KOPT-K1 (cell line): ENCODE results near the gene PRKRIP1.
"Not testable (repeated sequence)": the region's sequence is repeated elsewhere in the genome, so short reads cannot be mapped to it uniquely, and the experiment has no call there.

Source experiments
- H3K27ac ChIP-seq: fragments of 200-600 bp; sonication (generic); 2 replicates; pipeline ENCODE4 v1.5.1; 2016; ENCODE audit warnings: antibody characterized with exemption, mild to moderate bottlenecking, low read depth, low read length; ENCODE audit not compliant: poor library complexity, severe bottlenecking
- H3K36me3 ChIP-seq: fragments of 200-600 bp; sonication (generic); 2 replicates; pipeline ENCODE4 v1.5.1; 2017; ENCODE audit warnings: antibody characterized with exemption, mild to moderate bottlenecking, low read length, moderate library complexity; ENCODE audit not compliant: insufficient read depth
- H3K9me3 ChIP-seq: fragments of 200-600 bp; sonication (generic); 2 replicates; pipeline ENCODE4 v1.5.1; 2017; ENCODE audit warnings: antibody characterized with exemption, low read length, mild to moderate bottlenecking; ENCODE audit not compliant: insufficient read depth, poor library complexity, severe bottlenecking

The PRKRIP1 gene

DNA sequence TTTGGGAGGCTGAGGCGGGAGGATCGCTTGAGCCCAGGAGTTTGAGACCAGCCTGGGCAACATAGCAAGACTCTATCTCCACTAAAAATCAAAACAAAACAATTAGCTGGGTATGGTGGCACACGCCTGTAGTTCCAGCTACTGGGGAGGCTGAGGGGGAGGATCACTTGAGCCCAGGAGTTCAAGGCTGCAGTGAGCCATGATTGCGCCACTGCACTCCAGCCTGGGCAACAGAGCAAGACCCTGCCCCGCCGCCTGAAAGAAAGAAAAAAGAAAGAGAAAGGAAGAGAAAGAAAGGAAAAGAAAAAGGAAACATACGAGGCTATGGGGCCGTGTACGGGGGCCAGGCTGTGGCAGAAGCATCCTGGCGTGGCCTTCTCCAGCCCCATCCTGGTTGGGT lies 58.8 kb downstream of the PRKRIP1 start:
- H3K36me3 ChIP-seq: peaks cover 40% of the 10 kb centered on the region
- not testable (repeated sequence) for H3K27ac ChIP-seq, H3K9me3 ChIP-seq

DNA sequence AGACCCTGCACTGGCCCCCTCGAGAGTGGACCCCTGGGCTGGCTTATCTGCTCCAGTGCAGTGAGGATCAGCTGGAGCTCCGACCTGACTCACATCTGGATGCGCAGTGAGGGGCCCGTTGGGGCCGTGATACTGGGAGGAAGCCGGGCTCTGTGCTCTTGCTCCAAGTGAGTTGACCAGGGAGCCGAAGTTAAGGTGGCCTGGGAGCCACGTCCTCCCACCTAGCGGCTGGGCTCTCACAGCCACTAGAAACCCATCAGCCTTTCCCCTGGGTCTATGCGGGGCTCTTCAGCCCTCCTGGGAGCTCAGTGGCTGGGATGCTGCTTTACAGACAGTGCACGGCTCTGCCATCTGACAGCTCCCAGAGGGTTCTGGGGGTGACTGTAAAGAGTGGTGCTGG lies 59.4 kb downstream of the PRKRIP1 start:
- no peaks in the 10 kb centered on the region for H3K9me3 ChIP-seq
- H3K36me3 ChIP-seq: peaks cover 40% of the 10 kb centered on the region
- no peak overlapping the region for H3K27ac ChIP-seq

GRCh38 chr7:102456327-102456726 lies 60.2 kb downstream of the PRKRIP1 start:
- no peak overlapping the region for H3K27ac ChIP-seq
- no peaks in the 10 kb centered on the region for H3K9me3 ChIP-seq
- peaks cover 40% of the 10 kb centered on the region for H3K36me3 ChIP-seq

DNA sequence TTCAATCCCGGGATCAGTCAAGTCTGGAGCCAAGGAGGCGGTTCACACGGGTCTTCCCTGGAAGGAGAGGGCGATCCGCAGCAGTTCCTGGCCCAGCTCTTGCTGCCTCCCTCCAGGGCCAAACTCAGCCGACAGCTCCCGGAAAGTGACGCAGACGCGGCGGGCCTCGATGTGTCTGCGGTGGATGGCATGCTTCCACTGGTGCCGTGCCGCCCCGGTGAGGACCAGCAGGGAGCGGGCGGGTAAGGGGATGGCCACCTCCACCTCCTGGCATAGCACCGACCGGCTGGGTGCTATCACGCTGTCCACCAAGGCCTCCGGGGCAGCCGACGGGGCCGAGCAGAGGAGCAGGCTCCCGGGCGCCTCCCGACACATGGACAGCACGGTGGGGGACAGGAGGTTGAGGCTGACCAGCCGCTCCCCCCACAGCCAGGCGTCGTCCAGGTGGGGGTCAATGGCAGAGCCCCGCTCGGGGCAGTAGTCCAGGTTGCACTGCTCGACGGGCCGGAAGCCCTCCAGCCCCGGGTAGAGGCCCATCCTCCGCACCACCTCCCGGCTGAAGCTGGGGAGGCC lies 61.3 kb downstream of the PRKRIP1 start:
- H3K27ac ChIP-seq: no peak overlapping the region

DNA sequence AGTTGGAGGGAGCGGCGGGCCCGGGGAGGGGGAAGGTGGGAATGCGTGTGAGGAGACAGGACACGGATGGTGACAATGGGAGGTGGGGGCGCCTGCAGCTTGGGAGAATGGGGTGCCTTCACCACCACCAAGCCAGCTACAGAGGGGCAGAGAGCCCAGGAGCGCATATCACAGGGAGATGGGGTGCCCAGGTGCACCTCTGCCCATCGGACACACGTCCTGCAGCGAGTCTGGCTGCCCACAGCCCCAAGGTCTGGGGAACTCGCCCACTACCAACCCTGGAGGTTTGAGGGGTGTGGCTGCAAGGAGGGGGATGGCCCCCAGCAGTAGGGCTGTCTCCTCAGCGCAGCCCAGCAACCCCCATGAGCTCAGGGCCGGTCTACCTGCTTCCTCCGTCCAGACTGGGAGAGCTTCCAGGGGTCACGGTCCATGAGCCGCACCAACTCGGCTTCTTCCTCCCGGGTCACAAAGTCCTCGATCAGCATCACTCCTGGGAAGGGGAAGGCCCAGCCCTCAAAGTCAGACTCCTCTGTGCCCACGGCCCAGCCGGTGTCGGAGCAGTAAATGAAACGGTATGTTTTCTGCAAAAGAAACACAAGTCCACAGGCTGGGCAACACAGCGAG lies 63.2 kb downstream of the PRKRIP1 start:
- peaks cover 40% of the 10 kb centered on the region for H3K36me3 ChIP-seq
- H3K9me3 ChIP-seq: no peaks in the 10 kb centered on the region
- no peak overlapping the region for H3K27ac ChIP-seq

More for the DNA sequence above, 61.3 kb downstream of the PRKRIP1 start:
- Histone ChIP-seq H3K36me3 (peaks cover 40% of the 10 kb centered on the region), H3K9me3 (no peaks in the 10 kb centered on the region)

GRCh38 chr7:102460467-102460866 lies 64.3 kb downstream of the PRKRIP1 start:
- Histone ChIP-seq H3K9me3 (no peaks in the 10 kb centered on the region), H3K36me3 (peaks cover 40% of the 10 kb centered on the region), H3K27ac (no peak overlapping the region)

- Histone ChIP-seq H3K36me3 (peaks cover 22% of the 10 kb centered on the region; the same call in 1 of the 2 replicates), H3K9me3 (no peaks in the 10 kb centered on the region), H3K27ac (peak overlapping the region; percentile 76)
Measured at GRCh38 chr7:102463841-102464576, 67.8 kb downstream of the PRKRIP1 start.

DNA sequence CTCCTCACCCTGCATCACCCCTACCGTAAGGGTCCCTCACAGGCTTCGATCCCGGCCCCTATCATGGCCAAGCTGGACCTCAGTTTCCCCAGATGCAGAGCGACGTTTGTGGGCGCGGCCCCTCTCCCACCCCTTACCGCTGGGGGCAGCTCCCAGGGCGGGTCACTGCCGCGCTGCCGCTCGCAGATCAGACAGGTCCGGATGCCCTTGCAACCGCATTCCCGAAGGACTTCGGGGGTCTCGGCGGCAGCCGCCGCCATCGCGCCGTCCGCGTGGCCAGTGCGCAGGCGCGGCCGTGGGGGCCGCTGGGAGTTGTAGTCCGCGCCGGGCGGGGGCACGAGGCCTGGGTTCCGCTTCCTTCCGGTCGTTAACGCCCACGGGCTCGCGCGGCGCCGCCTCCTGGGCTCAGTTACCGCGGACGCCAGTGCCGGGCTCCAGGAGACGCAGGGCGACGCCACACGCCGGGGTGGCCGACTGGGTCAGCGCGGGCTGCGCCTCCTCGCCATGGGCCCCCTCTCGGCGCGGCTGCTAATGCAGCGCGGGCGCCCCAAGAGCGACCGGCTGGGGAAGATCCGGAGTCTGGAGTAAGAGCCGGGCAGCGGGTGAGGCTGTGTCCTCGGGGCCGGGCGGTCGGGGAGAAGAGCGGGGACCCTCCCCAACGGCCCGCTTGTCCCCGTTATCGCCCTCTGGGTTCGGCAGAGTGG lies 68.6 kb downstream of the PRKRIP1 start, which contains the start of the genes ALKBH4 and LRWD1:
ALKBH4 (minus strand) TSS at position 287 of the 704 bp plus-strand sequence; CDS start at position 260, 27 bp downstream.
LRWD1 (plus strand) TSS at position 408 of the 704 bp plus-strand sequence; CDS start at position 505, 97 bp downstream.
- no peaks in the 10 kb centered on the region for H3K9me3 ChIP-seq
- H3K36me3 ChIP-seq: peaks cover 25% of the 10 kb centered on the region; the same call in 1 of the 2 replicates
- peak within 1 kb of the TSS; percentile 76 for H3K27ac ChIP-seq

DNA sequence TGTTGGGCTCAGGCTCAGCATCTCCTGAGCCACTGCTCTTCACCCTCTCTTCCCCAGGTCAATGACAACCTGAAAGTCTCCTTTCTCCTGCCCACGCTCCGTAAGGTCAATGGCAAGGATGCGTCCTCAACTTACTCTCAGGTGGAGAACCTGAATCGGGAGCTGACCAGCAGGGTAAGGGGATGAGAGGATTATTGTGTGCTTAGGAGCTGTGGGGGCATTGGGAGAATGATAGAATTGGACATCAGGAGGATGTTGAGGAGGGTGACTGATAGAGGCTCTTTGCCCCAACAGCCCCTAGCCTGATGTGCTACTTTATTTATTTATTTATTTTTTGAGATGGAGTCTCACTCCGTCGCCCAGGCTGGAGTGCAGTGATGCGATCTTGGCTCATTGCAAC lies 69.9 kb downstream of the PRKRIP1 start:
- no peaks in the 10 kb centered on the region for H3K9me3 ChIP-seq
- H3K36me3 ChIP-seq: peaks cover 35% of the 10 kb centered on the region
- H3K27ac ChIP-seq: no peak overlapping the region

GRCh38 chr7:102467581-102468477 lies 71.7 kb downstream of the PRKRIP1 start:
- H3K9me3 ChIP-seq: no peaks in the 10 kb centered on the region
- H3K27ac ChIP-seq: no peak overlapping the region
- peaks cover 50% of the 10 kb centered on the region for H3K36me3 ChIP-seq

DNA sequence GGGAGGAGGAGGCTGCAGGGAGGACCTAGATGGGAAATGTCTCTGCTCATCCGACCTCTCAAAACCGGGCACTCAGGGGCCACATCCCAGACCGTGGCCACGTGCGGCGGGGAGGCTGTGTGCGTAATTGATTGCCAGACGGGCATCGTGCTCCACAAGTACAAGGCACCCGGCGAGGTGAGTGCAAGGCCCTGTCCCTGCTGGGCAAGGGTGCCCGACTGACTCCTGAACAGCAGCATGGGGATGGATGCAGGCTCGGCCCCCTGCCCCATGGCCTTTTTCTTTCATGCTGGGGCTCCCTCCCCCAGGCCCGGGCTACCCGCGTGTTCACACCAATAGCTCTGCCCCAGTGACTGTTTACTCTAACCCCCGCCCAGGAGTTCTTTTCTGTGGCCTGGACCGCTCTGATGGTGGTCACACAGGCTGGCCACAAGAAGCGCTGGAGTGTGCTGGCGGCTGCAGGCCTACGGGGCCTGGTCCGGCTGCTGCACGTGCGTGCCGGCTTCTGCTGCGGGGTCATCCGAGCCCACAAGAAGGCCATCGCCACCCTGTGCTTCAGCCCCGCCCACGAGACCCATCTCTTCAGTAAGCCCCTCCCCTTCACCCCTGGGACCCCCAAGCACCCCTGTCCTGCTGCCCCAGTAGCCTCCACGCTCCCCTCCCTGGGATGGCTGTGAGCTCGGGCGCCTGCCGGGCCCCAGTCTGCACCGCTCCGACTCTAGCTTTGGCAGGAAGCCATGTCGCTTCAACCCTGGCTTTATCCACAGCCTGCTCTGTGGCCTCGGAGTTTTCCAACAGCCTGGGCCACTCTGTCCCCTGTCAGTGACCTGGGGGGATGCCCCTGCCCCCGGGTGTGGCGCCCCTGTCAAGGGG lies 72.6 kb downstream of the PRKRIP1 start:
- peaks cover 59% of the 10 kb centered on the region for H3K36me3 ChIP-seq
- no peak overlapping the region for H3K27ac ChIP-seq

DNA sequence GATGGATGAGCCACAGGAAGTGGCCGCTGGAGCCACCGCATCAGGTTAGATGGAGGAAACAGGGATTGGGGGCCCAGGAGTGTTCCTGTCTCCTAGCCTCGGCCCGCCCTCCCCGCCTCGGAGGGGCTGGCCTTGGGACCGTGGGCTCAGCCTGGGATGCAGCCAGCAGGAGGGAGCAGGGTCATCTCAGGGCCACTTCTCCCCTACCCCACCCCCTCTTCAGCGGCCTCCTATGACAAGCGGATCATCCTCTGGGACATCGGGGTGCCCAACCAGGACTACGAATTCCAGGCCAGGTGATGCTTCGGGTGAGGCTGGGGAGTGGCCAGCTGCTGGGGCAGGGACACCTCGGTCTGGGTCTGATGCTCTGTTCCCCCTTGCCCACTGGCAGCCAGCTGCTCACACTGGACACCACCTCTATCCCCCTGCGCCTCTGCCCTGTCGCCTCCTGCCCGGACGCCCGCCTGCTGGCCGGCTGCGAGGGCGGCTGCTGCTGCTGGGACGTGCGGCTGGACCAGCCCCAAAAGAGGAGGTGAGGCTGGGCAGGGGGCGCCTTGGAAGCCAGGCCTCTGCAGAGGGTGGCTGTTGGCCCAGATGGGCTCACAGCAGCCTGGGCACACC lies 73.3 kb downstream of the PRKRIP1 start:
- Histone ChIP-seq H3K27ac (no peak overlapping the region), H3K36me3 (peaks cover 63% of the 10 kb centered on the region)

More for the DNA sequence above, 72.6 kb downstream of the PRKRIP1 start:
- H3K9me3 ChIP-seq: no peaks in the 10 kb centered on the region

More for the DNA sequence above, 73.3 kb downstream of the PRKRIP1 start:
- H3K9me3 ChIP-seq: no peaks in the 10 kb centered on the region
